Measurements from ENCODE around the gene ACSBG1.
"Not testable (repeated sequence)": the region's sequence is repeated elsewhere in the genome, so short reads cannot be mapped to it uniquely, and the experiment has no call there.

Gene ACSBG1

DNA sequence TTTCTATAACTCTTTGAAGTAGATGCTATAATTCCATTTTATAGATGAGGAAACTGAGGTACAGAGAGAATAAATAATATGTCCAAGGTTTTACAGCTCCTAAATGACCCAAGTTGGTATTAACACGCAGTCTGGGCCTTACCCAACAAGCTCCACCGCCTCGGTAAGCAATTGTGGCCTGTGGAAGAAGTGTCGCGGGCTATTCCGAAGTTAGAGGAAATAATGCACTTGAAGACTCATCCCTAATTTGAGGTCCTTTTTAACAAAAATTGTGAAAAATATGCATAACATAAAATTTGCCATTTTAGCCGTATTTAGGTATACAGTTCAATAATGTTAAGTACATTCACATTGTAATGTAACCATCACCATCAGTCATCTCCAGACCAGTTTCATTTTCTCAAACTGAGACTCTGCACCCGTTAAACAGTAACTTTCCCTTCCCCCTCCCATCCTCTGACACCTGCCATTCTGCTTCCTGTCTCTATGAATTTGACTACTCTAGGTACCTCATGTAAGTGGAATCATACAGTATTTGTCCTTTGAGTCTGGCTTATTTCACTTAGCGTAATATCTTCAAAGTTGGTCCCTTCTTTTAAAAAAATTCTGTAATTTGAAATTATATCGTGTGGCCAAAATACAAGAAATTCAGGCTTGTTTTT, 67.0 kb downstream of the ACSBG1 start:
- DNase-seq: no peak

DNA sequence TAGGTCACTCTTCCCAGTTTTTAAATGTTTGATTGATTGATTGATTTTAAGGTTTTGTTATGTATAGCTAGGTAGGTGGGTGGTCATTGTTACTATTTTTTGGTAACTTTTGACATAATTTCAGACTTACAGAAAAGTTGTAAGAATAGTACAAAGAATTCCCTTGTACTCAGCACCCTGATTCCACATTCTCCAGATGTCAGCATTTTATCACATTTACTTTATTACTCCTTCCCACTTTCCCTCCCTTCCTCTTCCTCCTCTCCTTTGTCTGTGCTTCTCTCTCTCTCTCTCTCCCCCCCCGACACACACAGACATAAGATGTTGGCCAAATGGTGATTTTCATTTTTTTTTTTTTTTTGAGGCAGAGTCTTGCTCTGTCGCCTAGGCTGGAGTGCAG, 70.4 kb downstream of the ACSBG1 start:
- no peak for DNase-seq

DNA sequence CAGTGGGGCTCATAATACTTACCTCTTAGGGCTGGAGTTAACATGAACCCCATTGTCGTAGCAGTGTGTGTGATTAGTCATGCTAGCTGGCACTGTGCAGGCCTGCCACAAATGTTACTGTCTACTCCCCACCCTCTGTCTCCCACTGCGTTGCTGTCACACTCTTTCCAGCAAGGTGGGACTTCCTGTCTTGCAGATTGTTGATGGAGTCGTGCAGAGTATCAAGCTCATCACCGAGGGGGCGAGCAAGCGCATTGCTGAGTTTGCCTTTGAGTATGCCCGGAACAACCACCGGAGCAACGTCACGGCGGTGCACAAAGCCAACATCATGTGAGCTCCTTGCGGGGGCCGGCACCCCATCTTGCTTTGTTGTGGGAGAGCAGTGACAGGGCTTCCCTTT, 72.3 kb downstream of the ACSBG1 start:
- peak in 4 of 14 donors; percentile 14 to 29 (median 18) for DNase-seq

DNA sequence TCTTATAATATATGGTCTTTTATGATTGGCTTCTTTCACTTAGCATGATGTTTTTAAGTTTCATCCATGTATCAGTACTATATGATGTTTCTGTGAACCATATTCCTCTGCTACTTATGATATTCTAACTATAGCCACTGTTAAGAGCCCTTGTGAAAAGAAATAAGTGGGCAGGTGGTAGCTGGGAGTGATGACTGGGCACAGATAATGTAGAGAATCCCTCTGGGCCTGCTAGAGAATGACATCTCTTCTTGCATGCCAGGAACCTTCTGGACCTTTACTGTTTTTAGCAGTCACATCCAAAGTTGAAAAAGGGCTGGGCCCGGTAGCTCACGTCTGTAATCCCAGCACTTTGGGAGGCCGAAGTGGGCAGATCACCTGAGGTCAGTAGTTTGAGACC, 75.0 kb downstream of the ACSBG1 start:
- DNase-seq: no peak

DNA sequence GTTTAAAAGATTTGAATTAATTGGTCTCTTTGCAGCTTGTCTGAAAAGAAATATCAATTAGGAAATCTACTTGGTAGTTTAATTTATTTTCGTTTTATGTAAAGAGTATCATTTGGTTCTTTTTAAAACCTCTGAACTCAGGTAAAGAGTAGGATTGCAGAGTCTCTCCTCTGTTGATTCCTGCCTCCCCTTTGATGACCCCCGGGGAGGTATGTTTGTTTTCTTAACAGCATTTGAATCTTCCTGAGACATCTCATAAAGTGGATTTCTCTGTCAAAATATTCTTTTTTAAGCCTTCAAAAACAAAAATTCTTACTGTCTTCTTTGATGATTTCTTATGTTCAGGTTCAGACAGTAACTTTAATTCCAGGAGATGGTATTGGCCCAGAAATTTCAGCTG, 77.2 kb downstream of the ACSBG1 start:
- no peak for DNase-seq

DNA sequence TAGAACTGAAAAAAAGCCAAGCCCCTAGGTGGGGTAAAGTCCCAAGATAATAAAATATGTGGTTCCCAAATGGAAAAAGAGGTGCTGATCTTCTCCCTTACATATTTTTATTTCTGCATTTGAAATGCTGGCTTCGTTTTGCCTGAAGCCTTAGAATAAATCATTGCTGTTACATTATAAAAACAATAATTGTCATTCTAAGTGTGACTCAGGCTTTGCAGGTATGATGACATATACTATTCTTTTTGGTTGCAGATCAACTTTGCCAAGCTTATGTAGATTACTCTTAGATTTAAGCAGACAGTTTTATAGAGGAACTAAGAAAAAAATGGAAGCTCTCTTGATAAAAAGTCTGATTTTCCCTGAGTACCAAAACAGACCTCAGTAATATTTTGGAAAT, 77.7 kb downstream of the ACSBG1 start:
- DNase-seq: no peak

DNA sequence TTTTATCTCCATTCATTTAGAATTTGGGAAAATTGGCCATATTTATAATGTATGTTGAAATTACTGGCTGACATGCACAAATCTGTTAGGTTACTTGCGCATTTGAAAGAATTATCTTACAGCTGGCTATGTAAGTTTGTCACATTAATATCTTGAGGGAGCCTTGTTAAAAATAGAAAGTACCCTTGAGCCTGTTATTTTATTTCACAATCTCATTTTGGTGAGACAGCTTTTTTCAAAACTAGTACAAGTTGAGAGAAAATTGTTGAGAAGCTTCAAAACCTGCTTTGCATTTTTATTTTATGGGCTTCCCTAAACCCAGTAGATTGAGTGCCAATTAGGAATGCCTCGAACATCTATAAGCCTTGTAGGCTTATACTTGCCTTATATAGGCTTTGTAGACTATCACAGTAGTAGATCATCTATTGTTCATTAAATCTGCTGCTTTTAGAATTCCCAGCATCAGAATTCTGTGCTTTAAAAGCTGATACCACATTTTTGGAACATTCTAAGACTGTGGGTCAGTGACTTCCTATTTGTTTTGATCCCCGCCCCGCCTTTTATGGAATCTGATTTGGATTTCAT, 78.9 kb downstream of the ACSBG1 start:
- no peak for DNase-seq

DNA sequence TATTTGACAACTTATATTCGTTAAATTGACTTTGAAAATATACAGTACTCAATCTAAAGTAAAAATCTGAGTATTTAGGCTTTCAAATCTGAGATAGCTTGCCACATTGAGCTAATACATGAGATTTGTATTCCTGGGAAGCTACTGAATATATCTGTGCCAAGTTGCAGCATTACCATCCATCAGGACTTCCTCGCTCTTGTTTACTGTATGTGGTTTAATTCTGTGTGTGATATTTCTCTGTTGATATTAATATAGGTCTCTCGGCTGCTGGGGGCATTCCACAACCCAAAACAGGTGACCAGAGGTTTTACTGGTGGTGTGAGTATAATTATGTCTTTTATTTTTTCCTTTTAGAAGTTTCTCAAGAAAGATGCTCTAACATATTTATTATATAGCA, 79.4 kb downstream of the ACSBG1 start:
- DNase-seq: no peak

DNA sequence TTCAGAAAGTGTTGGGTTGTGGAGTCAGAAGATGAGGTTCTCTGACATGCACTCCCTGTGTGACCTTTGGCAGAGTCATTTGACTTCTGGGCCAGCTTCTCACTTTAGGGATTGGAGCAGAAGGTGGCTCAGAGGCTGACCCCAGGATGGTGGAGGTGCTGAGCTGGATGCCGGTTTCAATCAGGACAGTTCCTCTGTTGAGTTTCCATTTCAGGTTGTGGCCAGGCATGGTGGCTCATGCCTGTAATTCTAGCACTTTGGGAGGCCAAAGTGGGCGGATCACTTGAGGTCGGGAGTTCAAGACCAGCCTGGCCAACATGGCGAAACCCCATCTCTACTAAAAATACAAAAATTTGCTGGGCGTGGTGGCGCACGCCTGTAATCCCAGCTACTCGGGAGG, 83.3 kb downstream of the ACSBG1 start:
- DNase-seq: not testable (repeated sequence)

DNA sequence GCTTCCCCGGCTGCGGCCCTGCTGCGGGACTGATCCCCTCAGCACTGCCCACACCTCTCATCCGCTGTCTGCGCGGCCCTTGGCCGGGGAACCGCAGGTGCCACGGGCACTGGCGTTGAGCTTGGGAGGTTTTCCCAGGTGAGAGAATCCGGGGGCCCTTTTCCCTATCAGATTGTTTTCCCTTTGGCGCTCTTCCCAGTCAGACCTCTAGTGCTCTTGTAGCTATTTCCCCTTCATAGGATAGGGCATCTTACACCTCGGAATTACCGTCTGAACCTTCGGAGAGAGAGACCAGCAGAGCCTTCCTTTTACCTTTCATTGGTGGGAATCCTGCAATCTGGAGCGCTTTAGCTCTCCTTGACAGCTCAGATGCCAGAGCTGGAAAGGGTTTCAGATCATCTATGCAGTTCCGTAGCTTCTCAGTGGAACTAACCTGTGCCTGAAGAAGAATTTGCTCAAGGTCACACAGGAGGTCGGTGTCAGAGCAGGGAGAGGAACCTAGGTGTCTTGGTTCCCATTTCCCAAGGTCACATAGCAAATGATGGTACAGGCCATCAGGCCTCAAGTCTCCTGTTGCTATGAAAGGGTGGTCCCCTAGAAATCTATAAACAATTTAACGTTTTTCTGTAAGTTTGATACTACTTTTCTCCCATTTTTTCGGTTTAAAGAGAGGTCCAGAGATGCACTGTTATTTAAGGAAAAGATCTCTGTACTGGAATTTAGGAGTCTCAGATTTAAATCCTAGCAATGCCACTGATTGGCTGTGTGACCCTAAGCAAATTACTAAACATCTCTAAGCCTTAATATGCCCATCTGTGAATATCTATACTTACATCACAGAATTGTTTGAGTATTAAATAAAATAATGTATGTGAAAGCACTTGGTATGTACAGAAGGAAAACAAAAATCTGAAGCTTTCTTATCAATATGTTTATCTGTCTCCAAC, 84.3 kb downstream of the ACSBG1 start:
- DNase-seq: peak in 1 of 14 donors; percentile 56

DNA sequence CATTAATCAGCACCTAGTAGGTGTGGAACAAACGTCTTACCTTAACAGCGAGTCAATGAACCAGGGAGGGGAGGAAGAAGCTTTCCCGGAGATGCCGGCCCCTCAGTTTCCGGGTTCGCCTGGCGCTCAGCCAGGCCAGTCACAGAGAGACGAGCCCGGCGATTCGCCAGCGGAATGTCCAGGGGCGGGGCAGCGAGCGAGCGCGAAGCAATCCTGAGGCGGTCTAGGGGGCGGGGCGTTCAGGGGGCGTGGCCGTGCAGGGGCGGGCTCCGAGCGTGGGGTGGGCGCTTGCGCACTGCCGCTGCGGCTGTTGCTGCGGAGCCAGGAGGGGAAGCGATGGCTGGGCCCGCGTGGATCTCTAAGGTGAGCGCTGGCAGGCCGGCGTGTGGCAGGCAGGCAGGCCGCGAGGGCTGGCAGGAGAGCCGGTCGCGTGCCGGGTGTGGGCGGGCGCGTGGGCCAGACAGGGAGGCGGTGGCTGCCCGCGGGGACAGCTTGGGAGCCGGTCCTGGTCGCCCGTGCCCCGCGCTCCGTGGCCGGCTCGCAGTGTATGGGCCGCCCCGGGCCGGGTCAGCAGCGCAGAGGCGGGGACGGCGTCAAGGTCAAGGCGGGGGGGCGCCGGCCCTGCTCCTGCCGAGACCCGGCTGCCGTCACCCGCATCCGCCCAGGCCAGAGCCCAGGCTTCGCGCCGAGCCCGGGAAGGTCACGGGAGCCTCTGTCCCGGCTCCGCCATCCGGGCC, 85.1 kb downstream of the ACSBG1 start, which contains the start of gene IDH3A:
IDH3A (plus strand) TSS at position 295 of the 737 bp plus-strand sequence; CDS start at position 337, 42 bp downstream.
- peak; percentile 87 to 99 (median 97) for DNase-seq

DNA sequence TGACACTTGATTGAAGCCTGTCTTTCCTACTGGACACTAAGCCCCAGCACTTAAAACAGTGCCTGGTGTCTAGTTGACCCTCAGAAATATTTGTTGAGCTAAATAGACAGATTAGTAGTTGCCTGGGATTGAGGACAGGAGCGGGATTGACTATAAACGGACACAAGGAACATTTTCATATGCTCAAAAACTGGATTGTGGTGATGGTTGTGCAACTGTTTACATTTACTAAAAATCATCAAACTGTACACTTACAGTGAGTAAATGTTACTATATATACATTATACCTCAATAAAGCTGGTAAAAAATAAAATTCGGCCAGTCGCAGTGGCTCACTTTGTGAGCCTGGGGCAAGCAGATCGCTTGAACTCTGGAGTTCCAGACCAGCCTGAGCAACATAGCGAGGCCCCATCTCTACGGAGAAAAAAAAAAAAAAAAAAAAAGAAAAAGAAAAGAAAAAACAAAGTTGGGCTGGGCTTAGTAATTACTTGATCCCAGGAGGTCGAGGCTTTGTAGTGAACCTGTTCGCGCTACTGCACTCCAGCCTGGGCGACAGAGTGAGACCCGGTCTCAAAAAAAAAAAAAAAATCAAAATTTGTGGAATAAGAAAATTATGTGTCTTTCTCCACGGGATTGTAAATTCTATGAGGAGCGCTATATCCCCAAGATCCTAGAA, 85.8 kb downstream of the ACSBG1 start:
- DNase-seq: no peak

DNA sequence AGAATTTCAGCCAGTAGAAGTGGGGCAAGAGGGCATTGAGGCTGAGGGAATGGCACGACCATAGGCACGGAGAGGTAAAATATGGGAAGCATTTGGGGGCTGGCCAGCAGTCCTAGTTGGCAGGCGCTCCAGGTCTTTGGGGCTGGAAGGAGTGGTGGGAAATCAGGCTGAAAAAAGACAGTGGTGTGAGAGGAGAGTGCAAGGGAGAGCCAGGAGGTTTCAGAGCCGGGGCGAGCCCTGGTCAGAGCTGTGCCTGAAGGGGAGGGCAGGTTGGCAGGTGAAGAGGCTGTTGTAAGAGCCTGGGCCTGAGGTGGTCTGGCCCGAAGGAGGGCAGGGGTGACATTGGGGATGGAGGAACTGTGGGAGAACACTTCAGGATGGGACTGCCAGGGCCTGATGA, 86.8 kb downstream of the ACSBG1 start:
- DNase-seq: peak in 1 of 14 donors; percentile 17

DNA sequence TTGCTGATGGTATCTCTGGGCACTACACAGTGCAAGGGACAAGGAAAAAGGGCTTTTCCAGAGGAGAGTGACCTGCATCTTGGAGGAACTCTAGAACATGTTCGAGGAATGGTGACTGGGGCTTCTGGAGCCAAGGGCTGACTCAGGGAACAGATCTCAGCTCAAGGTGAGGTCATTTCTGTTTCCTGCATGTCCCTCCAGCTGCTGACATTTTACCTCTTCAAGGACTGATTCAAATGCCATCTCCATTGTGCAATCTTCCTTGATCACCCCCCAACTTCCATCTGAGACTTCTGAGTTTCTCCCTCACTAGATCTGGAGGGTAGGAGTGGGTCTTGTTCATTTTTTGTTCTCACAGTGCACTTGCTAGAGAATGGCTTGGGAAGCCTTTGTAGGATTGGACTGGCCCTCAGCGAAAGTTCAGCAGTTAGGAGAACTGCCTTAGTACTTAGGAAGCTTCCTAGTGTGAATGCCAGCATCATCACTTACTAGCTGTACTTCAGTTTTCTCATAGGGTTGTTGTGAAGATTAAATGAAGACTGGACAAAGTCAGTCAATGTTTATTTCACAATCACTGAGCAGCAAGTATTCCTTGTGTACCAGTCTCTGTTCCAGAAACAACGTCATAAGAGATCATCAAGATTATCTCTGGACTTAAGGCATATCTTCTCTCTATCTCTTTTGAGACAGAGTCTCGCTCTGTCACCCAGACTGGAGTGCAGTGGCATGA, 87.8 kb downstream of the ACSBG1 start:
- DNase-seq: no peak

DNA sequence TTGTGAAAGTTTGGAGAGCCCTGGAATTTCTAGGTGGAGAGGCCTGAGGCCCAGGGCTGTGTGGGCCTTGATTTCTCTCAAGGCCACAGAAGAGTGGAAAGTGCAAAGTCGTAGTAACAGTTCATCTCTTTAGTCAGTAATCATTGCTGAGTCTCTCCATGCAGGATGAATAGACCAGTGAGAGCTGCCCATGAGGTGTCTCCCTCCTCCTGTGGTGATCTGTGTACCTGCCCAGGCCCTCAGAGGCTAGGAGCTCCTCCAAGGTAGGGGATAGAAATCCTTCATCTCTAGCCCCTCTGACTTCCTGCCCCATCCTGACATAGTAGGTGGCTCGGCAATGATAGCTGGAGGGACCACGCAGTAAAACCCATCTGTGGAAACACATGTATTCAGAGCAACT, 92.0 kb downstream of the ACSBG1 start:
- DNase-seq: no peak

DNA sequence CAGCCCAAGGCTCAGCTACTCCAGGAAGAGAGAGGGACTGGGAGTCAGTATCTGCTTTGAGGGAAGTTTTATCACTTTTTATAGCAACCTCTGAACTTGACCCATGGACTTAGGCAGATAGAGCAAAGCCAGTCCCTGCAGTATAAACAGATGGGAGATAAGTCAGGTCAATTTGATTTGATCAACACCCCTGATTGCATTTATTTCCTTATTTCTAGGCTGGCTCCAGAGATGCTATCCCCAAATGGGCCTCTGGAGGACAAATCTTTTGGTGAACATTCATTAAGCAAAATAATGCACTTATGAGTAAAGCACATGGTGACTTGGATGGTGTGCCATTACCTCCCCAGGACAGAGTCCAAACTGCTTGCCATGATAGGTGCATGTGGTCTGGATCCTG, 94.1 kb downstream of the ACSBG1 start:
- DNase-seq: no peak

DNA sequence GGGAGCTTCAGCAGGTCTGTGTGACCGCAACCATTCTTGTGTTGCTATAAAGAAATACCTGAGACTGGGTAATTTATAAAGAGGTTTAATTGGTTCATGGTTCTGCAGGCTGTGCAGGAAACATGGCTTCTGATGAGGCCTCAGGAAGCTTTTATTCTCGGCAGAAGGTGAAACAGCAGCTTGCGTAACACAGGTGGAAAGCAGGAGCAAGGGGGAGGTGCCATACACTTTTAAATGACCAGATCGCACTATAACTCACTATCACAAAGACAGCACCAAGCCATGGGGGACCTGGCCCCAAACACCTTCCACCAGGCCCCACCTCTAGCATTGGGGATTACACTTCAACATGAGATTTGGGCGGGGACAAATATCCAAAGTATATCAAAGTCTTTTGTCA, 94.8 kb downstream of the ACSBG1 start:
- DNase-seq: no peak

DNA sequence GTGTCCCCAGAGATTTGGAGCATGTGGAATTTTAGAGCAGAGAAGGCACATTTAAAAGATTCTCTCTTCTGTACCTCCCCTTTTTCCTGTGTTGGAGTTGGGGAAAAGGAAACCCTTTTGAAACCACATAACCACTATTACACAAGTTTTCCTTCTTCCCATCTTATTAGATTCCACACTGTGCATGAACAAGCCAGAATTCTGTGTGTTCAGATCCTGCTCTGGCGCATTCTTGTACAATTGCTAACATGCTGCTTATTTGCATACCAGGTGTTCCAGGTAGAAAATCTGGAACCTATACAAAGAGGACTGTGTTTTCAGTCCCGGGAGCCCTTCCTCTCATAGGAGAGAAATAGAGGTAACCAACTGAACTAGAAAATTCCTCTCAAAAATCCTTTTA, 100.6 kb downstream of the ACSBG1 start:
- no peak for DNase-seq

DNA sequence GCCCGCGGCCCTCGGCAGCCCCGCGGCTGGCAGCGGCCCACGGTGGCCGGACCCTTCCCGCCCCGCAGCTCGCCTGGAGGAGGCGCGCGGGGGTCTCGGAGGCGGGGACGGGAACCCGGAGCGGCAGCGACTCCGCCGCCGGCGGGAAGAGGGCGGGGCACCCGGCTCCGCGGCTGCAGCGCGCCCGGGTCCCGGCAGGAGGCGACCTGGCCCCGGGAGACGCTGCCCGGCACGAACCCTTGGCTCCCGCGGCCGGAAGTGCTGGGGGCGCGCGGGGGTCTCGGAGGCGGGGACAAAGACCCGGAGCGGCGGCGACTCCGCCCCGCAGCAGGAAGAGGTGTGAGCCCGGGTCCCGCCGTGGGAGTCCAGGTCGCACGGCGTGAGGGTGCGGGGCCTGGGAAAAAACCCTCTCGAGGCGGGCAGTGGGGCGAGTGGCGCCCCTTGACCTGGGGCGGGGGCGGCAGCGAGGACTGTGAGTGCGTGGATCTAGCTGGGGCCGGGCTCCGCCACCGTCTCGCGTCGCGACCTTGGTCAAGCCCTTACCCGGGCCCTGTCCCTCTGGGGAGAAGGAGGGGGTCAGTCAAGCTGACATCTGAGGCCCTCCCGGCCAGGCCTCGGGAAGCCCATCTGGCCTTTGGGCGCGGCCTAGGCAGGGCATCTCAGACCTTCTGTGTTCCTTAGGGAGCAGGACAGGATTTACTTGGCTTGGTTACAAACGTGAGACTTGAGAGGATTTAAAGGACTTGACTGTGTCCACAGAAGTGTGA, 102.9 kb downstream of the ACSBG1 start, which contains the start of gene CIB2:
CIB2 (minus strand) TSS at position 151 of the 767 bp plus-strand sequence. CDS start 230 bp downstream, outside the sequence.
- peak in 8 of 14 donors; percentile 11 to 76 (median 26) for DNase-seq

Data from C1 segment of cervical spinal cord (tissue), 14 donors.